ENCODE data around the gene NPTX2. TPM values are rescaled to one million over a fixed set of nuclear protein-coding genes. Genes with fewer than 3 reads are reported as not detected.

NPTX2 gene
- total and polyA plus RNA-seq, 2 of the 8 experiments (the other 6 are each of a cell fraction or from before 2014, with no cell fraction given) = 18.4 to 19.2 TPM

DNA sequence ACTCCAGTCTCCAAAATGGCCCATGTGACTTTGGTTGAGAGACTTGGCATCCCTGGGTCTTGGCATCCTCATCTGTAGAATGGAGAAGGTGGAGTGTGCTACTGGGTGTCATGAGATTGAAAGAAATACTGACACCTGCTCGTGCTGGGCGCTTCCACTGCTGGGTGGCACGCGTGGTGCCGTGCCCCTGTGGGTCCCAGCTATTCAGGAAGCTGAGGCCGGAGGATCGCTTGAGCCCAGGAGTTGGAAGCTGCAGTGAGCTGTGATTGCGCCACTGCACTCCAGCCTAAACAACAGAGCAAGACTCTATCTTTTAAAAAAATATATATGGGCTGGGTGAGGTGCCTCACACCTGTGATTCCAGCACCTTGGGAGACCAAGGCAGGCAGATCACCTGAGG is 53.1 kb downstream of the NPTX2 start:
- Histone ChIP-seq H3K36me3 (ENCODE audit: control insufficient read depth in 2 of 4, insufficient read depth in 4 of 4, low read length in 3 of 4) (no peaks in the 10 kb centered on the region), H3K9me3 (ENCODE audit: insufficient read depth in 2 of 2, low read depth in 1 of 2, low read length in 1 of 2) (peaks cover 0 to 6% of the 10 kb centered on the region in 2 experiments; a peak in 1 of 4 replicates), H3K4me1 (replicated peaks in 1 of 4; ENCODE audit: control insufficient read depth in 3 of 4, insufficient read depth in 4 of 4, low read length in 3 of 4) (no peaks in the 10 kb centered on the region), H2BK20ac (ENCODE audit: low read length) (no peak overlapping the region), H3K79me1 (ENCODE audit: low read depth, low read length) (no peaks in the 10 kb centered on the region), H3K79me2 (ENCODE audit: control insufficient read depth in 1 of 2, insufficient read depth in 2 of 2, low read length in 2 of 2) (no peaks in the 10 kb centered on the region), H4K20me1 (replicated peaks in 1 of 2; ENCODE audit: control insufficient read depth in 1 of 2, insufficient read depth in 2 of 2, low read length in 2 of 2) (peaks cover 0 to 1% of the 10 kb centered on the region in 2 experiments), H3K14ac (ENCODE audit: insufficient read length) (no peak overlapping the region), H2AK5ac (ENCODE audit: low read depth, low read length) (no peak overlapping the region), H3K27me3 (replicated peaks in 1 of 4; ENCODE audit: control insufficient read depth in 3 of 4, extremely low read depth in 1 of 4, insufficient read depth in 3 of 4, low read length in 3 of 4) (peaks cover 0 to 12% (median 6%) of the 10 kb centered on the region in 4 experiments; a peak in 6 of 7 replicates), H3K4me2 (ENCODE audit: insufficient read depth in 1 of 2, low read depth in 2 of 2, low read length in 2 of 2) (no peak overlapping the region), H3K18ac (ENCODE audit: extremely low read depth, low read length) (no peak overlapping the region), H3K27ac (ENCODE audit: low read depth, low read length) (no peak overlapping the region), H2BK120ac (replicated peaks; ENCODE audit: low read depth, low read length) (no peak overlapping the region), H4K8ac (ENCODE audit: extremely low read depth, insufficient read depth, low read length) (no peak overlapping the region), H3K23me2 (ENCODE audit: low read depth, low read length) (no peaks in the 10 kb centered on the region; the same call in 1 of the 2 replicates), H2BK15ac (ENCODE audit: low read length) (no peak overlapping the region), H3K56ac (replicated peaks; ENCODE audit: insufficient read length, low read depth, low read length) (no peak overlapping the region), H4K91ac (replicated peaks; ENCODE audit: insufficient read length, low read length) (no peak overlapping the region), H3K23ac (ENCODE audit: insufficient read length) (no peak overlapping the region), H3K9ac (replicated peaks in 1 of 4; ENCODE audit: extremely low read depth in 1 of 4, low read depth in 3 of 4, low read length in 3 of 4) (no peak overlapping the region), H2BK12ac (ENCODE audit: low read depth, low read length) (no peak overlapping the region), H2BK5ac (ENCODE audit: low read depth, low read length) (no peak overlapping the region), H3K4me3 (ENCODE audit: extremely low read depth in 1 of 4, insufficient read depth in 2 of 4, low read depth in 3 of 4, low read length in 4 of 4) (no peak overlapping the region), H2AFZ (ENCODE audit: low read length) (no peak overlapping the region), H4K5ac (ENCODE audit: insufficient read length, low read depth, low read length) (no peak overlapping the region), H3K4ac (replicated peaks; ENCODE audit: insufficient read length, low read depth, low read length) (no peak overlapping the region)
- no peak for FAIRE-seq
- POLR2A ChIA-PET (ENCODE audit: partially characterized antibody) = no interaction called here
- 93% methylated on average over 8 of the region's 8 CpGs; no CpG with 5 or more reads in 1 of the 2 experiments for WGBS, 2 experiments (ENCODE audit: extremely low coverage in 1 of 2, insufficient coverage in 1 of 2, insufficient read length in 1 of 2, insufficient replicate concordance in 2 of 2, low coverage in 1 of 2, low lambda C conversion rate in 2 of 2, missing lambda C conversion rate in 1 of 2)
- no peak for DNase-seq (ENCODE audit: low read depth in 1 of 2, low spot score in 2 of 2)
- CTCF ChIA-PET (ENCODE audit: partially characterized antibody) = no interaction called here
- no peak for TF ChIP-seq FOSL1 (IDR thresholded peaks at IDR 0.05; ENCODE audit: insufficient read depth, low read depth, low read length)
- TF ChIP-seq SIRT6 (IDR thresholded peaks at IDR 0.05; ENCODE audit: low read length) = no peak
- TF ChIP-seq RNF2 (IDR thresholded peaks at IDR 0.05; ENCODE audit: borderline replicate concordance, low read depth, low read length, missing control alignments, poor library complexity, severe bottlenecking) = no peak
- no peak for TF ChIP-seq HDAC6 (IDR thresholded peaks at IDR 0.05; ENCODE audit: low read depth, low read length)
- TF ChIP-seq NANOG (IDR thresholded peaks at IDR 0.05; ENCODE audit: insufficient read depth, low read depth, low read length, poor library complexity, severe bottlenecking) = no peak
- TF ChIP-seq RBBP5 (IDR thresholded peaks at IDR 0.05; ENCODE audit: borderline replicate concordance, low read depth, low read length) = no peak
- no peak for TF ChIP-seq CBX8 (IDR thresholded peaks at IDR 0.05; ENCODE audit: borderline replicate concordance, low read depth, low read length)
- TF ChIP-seq BCL11A (IDR thresholded peaks at IDR 0.05; ENCODE audit: low read depth in 2 of 2, low read length in 2 of 2) = no peak
- TF ChIP-seq CHD1 (IDR thresholded peaks at IDR 0.05; ENCODE audit: low read depth, low read length) = no peak
- TF ChIP-seq KDM1A (IDR thresholded peaks at IDR 0.05; ENCODE audit: borderline replicate concordance, low read length) = no peak
- no peak for TF ChIP-seq EGR1 (IDR thresholded peaks at IDR 0.05; ENCODE audit: borderline replicate concordance, low read depth, low read length)
- no peak for TF ChIP-seq CEBPB (IDR thresholded peaks at IDR 0.05; ENCODE audit: low read depth, low read length)
- TF ChIP-seq, protein P1, sequence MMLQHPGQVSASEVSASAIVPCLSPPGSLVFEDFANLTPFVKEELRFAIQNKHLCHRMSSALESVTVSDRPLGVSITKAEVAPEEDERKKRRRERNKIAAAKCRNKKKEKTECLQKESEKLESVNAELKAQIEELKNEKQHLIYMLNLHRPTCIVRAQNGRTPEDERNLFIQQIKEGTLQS (IDR thresholded peaks at IDR 0.05; ENCODE audit: insufficient read depth, low read depth, low read length) = no peak
- no peak for TF ChIP-seq CBX5 (IDR thresholded peaks at IDR 0.05; ENCODE audit: low read depth, low read length)
